ENCODE data around the gene HDAC4.

DNA sequence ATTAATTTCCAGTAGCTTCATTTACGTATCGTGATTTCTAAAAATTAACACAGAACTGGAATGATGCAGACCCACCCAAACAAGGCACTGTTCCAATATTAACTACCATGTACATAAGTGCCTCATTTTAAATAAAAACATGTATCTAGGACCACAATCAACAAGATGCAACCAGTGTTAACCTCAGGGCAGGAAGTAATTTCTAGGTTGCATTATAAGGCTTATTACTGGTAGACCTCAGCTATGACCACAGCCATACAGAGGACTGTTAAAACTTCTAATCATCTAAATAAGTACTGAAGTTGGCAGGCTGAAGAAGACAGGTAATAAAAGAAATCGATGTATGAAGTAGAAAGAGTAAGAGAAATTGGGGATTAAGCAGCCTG is 262.9 kb downstream of the HDAC4 start:
- no peak for TF ChIP-seq RAD21 (IDR thresholded peaks at IDR 0.05 in 1 of 2, conservative IDR thresholded peaks at IDR 0.05 in 1 of 2; ENCODE audit: low read depth in 2 of 2, low read length in 2 of 2)
- no peak for TF ChIP-seq BACH1 (IDR thresholded peaks at IDR 0.05; ENCODE audit: low read length)
- TF ChIP-seq TAF1 (IDR thresholded peaks at IDR 0.05; ENCODE audit: low read depth, low read length): no peak
- TF ChIP-seq JUN (IDR thresholded peaks at IDR 0.05; ENCODE audit: low read depth, low read length): no peak
- no peak for TF ChIP-seq SP2 (IDR thresholded peaks at IDR 0.05; ENCODE audit: low read length)
- no peak for TF ChIP-seq FOSL1 (IDR thresholded peaks at IDR 0.05; ENCODE audit: insufficient read depth, low read depth, low read length)
- TF ChIP-seq, protein P1, sequence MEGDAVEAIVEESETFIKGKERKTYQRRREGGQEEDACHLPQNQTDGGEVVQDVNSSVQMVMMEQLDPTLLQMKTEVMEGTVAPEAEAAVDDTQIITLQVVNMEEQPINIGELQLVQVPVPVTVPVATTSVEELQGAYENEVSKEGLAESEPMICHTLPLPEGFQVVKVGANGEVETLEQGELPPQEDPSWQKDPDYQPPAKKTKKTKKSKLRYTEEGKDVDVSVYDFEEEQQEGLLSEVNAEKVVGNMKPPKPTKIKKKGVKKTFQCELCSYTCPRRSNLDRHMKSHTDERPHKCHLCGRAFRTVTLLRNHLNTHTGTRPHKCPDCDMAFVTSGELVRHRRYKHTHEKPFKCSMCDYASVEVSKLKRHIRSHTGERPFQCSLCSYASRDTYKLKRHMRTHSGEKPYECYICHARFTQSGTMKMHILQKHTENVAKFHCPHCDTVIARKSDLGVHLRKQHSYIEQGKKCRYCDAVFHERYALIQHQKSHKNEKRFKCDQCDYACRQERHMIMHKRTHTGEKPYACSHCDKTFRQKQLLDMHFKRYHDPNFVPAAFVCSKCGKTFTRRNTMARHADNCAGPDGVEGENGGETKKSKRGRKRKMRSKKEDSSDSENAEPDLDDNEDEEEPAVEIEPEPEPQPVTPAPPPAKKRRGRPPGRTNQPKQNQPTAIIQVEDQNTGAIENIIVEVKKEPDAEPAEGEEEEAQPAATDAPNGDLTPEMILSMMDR (IDR thresholded peaks at IDR 0.05; ENCODE audit: control extremely low read depth in 1 of 3, insufficient read depth in 1 of 3, low read depth in 1 of 3, low read length in 3 of 3): no peak
- TF ChIP-seq EP300 (IDR thresholded peaks at IDR 0.05; ENCODE audit: borderline replicate concordance in 1 of 2, low read depth in 2 of 2, low read length in 2 of 2): no peak
- no peak for TF ChIP-seq SIN3A (conservative IDR thresholded peaks at IDR 0.05 in 1 of 2, IDR thresholded peaks at IDR 0.05 in 1 of 2; ENCODE audit: low read depth in 1 of 2, low read length in 2 of 2)
- no peak for TF ChIP-seq HDAC6 (IDR thresholded peaks at IDR 0.05; ENCODE audit: low read depth, low read length)
- no peak for TF ChIP-seq EZH2 (IDR thresholded peaks at IDR 0.05; ENCODE audit: low read depth, low read length, severe bottlenecking)
- TF ChIP-seq, protein P2, sequence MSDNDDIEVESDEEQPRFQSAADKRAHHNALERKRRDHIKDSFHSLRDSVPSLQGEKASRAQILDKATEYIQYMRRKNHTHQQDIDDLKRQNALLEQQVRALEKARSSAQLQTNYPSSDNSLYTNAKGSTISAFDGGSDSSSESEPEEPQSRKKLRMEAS (IDR thresholded peaks at IDR 0.05): no peak

Measured in H1 (cell line).